Measurements from ENCODE around the gene IARS2.
A peak's percentile ranks its signal among the peaks of the same experiment; 100 is the strongest.
"Not testable (repeated sequence)": the region's sequence is repeated elsewhere in the genome, so short reads cannot be mapped to it uniquely, and the experiment has no call there.

The IARS2 gene

GRCh38 chr1:220094016-220094911 is at the start of gene IARS2:
Gene IARS2, plus strand, starts transcription at chr1:220094132. Its CDS starts 85 bp downstream, at chr1:220094217.
- DNase-seq: peak; percentile 78

- peak; percentile 58 for DNase-seq
Observed at GRCh38 chr1:220044678-220045355, 49.1 kb upstream of the IARS2 start.

GRCh38 chr1:220045356-220046051 is 48.4 kb upstream of the IARS2 start:
- DNase-seq: no peak

- DNase-seq: peak; percentile 97
Observed at GRCh38 chr1:220046052-220046930, 47.6 kb upstream of the IARS2 start, which contains the start of gene EPRS1. Gene EPRS1, minus strand, starts transcription at chr1:220046505. Its CDS starts 117 bp downstream, at chr1:220046388.

- no peak for DNase-seq
Observed at GRCh38 chr1:220056374-220056773, 37.6 kb upstream of the IARS2 start.

GRCh38 chr1:220060876-220061275 is 33.1 kb upstream of the IARS2 start:
- no peak for DNase-seq

- DNase-seq: no peak
Observed at GRCh38 chr1:220062629-220063028, 31.3 kb upstream of the IARS2 start.

- no peak for DNase-seq
Observed at GRCh38 chr1:220067269-220068204, 26.4 kb upstream of the IARS2 start.

- no peak for DNase-seq
Observed at GRCh38 chr1:220076861-220077762, 16.8 kb upstream of the IARS2 start.

- DNase-seq: no peak
Observed at GRCh38 chr1:220077887-220078286, 16.0 kb upstream of the IARS2 start.

- no peak for DNase-seq
Observed at GRCh38 chr1:220084460-220084859, 9.5 kb upstream of the IARS2 start.

- DNase-seq: not testable (repeated sequence)
Observed at GRCh38 chr1:220086261-220086686, 7.7 kb upstream of the IARS2 start.

- peak; percentile 90 for DNase-seq
Observed at GRCh38 chr1:220089650-220090556, 4.0 kb upstream of the IARS2 start, which contains the start of gene BPNT1. Gene BPNT1, minus strand, starts transcription at chr1:220089788. Its CDS starts 9,942 bp downstream, at chr1:220079846.

- DNase-seq: no peak
Observed at GRCh38 chr1:220092694-220093093, 1.2 kb upstream of the IARS2 start.

GRCh38 chr1:220093361-220094015 is 444 bp upstream of the IARS2 start:
- no peak for DNase-seq

- no peak for DNase-seq
Observed at GRCh38 chr1:220099826-220100225, 5.9 kb downstream of the IARS2 start.

- not testable (repeated sequence) for DNase-seq
Observed at GRCh38 chr1:220110473-220110872, 16.5 kb downstream of the IARS2 start.

GRCh38 chr1:220112600-220112999 is 18.7 kb downstream of the IARS2 start:
- DNase-seq: not testable (repeated sequence)

All from MV-4-11 (cell line).